NCI-H82 treated with DMSO at 0.1 percent for 48 hours (cell line): ENCODE results near the gene SRGAP1.
A peak's percentile ranks its signal among the peaks of the same experiment; 100 is the strongest.
"Not testable (repeated sequence)": the region's sequence is repeated elsewhere in the genome, so short reads cannot be mapped to it uniquely, and the experiment has no call there.

ENCODE experiments used
- DNase-seq: peaks from one replicate; lab custom pipeline; 2025; ENCODE audit not compliant: unreplicated experiment; lab: John Stamatoyannopoulos, UW

SRGAP1 gene

GRCh38 chr12:64145226-64145625 lies 300.7 kb downstream of the SRGAP1 start:
- no peak for DNase-seq

DNA sequence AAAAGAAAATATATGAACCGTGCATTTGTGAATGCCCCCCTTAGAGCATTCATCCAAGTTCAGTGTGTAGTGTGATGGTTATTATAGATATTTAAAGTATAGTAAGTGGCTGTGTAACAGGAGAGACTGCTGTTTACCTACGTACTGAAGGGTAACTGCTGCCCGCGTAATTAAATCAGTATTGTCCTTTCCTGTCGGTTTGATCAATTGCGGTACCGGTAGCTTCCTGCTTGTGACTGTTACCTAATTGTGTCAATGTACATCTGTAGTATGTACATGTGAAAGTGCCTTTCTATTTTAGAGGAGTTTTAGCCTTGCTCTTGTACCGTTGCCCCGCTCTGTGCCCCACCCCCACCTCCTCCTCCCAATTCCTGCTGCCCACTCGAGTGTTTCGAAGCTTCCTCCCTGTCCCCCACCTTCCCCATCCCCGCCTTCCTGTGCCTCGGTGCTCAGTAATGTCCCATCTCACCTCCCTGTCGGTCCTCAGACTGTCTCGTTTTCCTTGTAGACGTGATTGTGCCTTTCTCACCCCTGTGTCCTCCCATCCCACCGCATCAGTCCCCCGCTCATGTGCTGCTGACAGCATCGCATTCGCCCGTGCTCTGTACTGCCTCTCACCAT lies 302.6 kb downstream of the SRGAP1 start:
- DNase-seq, result no peak

DNA sequence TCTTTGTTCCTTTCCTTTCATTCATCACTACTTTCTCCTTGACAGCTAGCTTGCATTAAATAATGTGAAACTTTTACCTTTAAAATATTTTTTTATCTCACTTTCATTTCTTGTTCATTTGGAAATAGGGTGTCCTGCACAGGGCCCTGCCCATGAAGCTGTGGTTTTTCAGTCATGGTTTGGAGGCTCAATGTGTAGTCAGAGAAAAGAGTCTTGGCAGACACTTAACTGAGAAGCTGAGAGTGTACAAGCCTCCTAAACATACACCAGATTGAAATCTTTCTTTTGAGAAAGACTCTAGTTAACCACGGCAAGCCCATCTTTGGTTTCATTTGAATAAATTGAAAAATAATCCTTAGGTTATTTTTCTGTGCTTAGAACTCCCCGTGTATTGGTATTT lies 303.4 kb downstream of the SRGAP1 start:
- no peak for DNase-seq

DNA sequence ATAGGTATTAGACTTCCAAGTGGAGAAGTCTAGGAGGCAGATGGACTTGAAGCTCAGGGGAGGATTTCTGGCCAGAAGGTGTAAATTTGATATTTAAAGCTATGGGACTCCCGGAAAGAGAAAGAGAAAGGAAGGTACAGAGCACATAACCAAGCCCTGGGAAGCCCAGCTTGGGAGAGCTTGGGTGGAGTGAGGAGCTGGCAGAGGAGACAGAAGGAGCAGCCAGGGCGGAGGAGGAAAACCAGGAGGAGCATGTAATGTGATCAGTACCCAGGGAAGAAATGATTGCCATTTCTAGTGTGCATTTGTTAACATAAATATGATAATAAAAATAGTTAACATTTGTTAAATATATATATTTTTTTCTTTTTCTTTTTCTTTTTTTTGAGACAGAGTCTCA lies 310.2 kb downstream of the SRGAP1 start:
- DNase-seq, result no peak

GRCh38 chr12:64157110-64157509 lies 312.6 kb downstream of the SRGAP1 start:
- DNase-seq, result no peak

DNA sequence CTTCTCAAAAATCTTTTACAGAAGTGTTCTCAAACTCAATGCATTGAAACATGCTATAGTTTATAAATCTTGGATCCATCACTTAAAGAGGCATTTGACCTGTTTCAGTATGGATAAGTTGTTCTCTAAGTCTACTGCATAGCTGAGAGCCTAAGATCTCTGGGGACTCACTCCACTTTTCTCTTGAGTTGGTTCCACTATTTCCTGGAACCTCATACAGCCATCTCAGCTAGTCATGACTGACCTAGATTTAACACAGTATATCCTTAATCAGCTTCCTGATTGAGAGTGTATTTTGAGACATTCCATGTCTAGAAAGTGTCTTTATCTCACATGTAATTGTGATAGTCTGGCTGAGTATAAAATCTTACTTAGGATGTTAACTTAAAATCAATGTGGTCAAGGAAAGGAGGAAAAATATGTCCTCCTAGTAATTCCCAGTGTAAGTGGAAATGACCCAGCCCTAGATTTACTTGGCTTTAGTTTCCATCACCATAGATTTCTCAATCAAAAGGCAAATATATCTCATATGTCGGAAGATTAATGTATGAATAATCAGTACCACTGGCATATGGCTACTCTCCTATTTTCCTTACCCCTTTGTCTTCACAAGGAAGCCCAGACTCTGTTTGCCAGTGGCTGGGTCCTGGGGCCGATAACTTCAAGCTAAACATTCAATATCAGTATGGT lies 315.7 kb downstream of the SRGAP1 start:
- no peak for DNase-seq

- no peak for DNase-seq
Measured at GRCh38 chr12:64160711-64161060, 316.2 kb downstream of the SRGAP1 start.

DNA sequence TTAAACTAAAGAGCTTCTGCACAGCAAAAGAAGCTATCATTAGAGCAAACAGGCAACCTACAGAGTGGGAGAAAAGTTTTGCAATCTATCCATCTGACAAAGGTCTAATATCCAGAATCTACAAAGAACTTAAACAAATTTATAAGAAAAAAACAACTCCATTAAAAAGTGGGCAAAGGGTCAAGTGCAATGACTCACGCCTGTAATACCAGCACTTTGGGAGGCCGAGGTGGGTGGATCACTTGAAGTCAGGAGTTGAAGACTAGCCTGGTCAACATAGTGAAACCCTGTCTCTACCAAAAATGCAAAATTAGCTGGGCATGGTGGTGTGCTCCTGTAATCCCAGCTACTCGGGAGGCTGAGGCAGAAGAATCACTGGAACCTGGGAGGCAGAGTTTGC lies 322.1 kb downstream of the SRGAP1 start:
- not testable (repeated sequence) for DNase-seq

DNA sequence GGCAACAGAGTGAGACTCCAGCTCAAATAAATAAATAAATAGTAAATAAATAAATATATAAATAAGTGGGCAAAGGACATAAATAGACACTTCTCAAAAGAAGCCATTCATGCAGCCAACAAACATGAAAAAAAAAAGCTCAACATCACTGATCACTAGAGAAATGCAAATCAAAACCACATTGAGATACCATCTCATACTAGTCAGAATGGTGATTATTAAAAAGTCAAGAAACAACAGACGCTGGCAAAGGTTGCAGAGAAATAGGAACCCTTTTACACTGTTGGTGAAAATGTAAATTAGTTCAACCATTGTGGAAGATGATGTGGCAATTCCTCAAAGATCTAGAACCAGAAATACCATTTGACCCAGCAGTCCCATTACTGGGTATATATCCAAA lies 322.5 kb downstream of the SRGAP1 start:
- not testable (repeated sequence) for DNase-seq

GRCh38 chr12:64170024-64170423 lies 325.5 kb downstream of the SRGAP1 start:
- DNase-seq, result no peak

DNA sequence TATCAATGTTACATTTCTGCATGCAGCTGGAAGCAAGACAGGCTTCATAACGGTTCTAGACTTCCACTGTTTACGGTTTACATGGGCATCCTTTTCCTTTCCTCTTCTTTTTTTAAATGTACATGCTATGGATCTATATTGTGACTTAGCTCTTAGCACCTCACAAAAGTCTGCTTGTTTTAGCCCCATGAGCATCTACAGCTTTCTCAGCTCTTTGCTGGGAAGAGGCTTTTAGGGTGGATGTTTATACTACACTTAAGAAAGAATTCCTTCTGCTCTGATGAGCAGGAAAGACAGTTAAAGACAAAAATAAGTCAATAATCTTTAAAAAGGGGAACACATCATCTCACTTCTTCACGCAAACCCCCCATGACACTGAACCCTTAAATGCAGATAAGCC lies 326.2 kb downstream of the SRGAP1 start:
- DNase-seq, result no peak

DNA sequence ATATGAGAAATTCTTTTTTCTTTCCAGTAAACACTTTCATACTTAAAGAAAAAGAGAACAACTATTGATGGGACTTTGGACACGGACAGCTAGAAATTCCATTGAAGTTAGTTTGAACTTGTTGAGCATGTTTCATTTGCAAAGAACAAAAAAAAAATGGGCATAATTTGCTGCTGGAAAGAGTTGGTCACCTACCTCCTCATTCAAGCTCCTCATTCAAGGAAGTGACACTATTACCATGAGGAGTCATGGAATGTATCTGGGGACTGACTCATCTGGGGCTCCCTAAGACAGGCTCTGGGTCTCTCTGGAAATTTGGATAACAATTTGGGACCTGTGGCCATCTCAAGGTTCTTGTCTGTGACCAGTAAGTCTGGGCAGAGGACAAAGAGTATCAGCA lies 327.2 kb downstream of the SRGAP1 start:
- DNase-seq, result no peak

GRCh38 chr12:64172143-64172970 lies 327.9 kb downstream of the SRGAP1 start:
- DNase-seq, result no peak

GRCh38 chr12:64173456-64173855 lies 329.0 kb downstream of the SRGAP1 start:
- DNase-seq, result peak; percentile 15

GRCh38 chr12:64175254-64175945 lies 330.9 kb downstream of the SRGAP1 start:
- no peak for DNase-seq

- no peak for DNase-seq
Measured at GRCh38 chr12:64177001-64177400, 332.5 kb downstream of the SRGAP1 start.

- DNase-seq, result no peak
Measured at GRCh38 chr12:64178122-64178521, 333.6 kb downstream of the SRGAP1 start.

- no peak for DNase-seq
Measured at GRCh38 chr12:64180951-64181350, 336.5 kb downstream of the SRGAP1 start.

GRCh38 chr12:64181430-64182291 lies 337.2 kb downstream of the SRGAP1 start:
- DNase-seq, result no peak

DNA sequence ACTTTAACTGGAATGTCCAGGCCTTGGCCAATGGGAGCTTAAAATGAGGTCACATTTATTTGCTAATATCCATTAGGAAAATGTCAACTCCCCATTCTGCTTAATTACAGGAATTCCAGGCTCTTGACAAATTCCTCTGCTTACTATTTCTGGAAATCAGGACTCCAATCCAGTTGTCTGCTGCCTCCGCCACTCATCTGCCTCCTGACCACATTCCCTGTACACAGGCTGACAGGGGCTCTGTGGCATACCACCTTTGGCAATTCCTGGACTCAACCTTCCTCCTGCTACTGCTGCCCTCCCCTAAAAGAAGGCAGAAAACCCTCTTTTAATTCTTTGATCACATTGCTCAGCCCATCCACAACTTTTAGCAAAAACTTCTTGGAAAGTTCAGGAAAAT lies 339.7 kb downstream of the SRGAP1 start:
- DNase-seq, result no peak

GRCh38 chr12:64186789-64187188 lies 342.3 kb downstream of the SRGAP1 start:
- no peak for DNase-seq
